Measurements from ENCODE around the gene LDLRAD4.

The LDLRAD4 gene

DNA sequence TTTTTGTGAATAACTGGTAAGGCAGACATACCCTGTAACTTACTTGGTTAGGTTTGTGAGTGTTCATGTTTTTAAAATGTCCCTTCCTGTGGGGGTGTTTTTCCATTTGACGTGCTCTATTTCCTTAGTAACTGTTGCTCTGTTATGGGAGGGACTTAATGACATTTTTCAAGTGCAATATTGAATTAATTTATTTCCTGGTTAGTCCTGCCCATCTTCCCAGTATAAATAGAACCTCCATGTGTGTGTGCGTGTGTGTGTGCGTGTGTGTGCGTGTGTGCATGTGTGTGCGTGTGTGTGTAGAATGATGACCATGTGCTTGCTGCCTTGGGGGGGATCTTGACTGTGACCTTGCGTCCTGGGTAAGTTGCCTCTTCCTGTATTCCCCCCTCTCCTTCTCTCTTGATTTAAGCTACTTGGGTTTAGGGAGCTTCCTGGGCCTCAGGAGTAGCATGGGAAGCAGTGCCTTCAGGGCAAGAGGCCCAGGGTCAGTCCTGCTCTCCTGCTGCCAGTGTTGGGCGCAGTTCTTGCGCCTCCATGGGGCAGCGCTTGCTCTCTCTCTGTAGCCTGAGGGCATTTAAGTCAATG lies 163.9 kb downstream of the LDLRAD4 start:
- H3K4me3 ChIP-seq (ENCODE audit: low read length) = peak overlapping the region; percentile 27
- no peak for DNase-seq (ENCODE audit: low read depth)
- TF ChIP-seq, protein P1, sequence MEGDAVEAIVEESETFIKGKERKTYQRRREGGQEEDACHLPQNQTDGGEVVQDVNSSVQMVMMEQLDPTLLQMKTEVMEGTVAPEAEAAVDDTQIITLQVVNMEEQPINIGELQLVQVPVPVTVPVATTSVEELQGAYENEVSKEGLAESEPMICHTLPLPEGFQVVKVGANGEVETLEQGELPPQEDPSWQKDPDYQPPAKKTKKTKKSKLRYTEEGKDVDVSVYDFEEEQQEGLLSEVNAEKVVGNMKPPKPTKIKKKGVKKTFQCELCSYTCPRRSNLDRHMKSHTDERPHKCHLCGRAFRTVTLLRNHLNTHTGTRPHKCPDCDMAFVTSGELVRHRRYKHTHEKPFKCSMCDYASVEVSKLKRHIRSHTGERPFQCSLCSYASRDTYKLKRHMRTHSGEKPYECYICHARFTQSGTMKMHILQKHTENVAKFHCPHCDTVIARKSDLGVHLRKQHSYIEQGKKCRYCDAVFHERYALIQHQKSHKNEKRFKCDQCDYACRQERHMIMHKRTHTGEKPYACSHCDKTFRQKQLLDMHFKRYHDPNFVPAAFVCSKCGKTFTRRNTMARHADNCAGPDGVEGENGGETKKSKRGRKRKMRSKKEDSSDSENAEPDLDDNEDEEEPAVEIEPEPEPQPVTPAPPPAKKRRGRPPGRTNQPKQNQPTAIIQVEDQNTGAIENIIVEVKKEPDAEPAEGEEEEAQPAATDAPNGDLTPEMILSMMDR (conservative IDR thresholded peaks at IDR 0.05; ENCODE audit: low read depth, low read length) = no peak

DNA sequence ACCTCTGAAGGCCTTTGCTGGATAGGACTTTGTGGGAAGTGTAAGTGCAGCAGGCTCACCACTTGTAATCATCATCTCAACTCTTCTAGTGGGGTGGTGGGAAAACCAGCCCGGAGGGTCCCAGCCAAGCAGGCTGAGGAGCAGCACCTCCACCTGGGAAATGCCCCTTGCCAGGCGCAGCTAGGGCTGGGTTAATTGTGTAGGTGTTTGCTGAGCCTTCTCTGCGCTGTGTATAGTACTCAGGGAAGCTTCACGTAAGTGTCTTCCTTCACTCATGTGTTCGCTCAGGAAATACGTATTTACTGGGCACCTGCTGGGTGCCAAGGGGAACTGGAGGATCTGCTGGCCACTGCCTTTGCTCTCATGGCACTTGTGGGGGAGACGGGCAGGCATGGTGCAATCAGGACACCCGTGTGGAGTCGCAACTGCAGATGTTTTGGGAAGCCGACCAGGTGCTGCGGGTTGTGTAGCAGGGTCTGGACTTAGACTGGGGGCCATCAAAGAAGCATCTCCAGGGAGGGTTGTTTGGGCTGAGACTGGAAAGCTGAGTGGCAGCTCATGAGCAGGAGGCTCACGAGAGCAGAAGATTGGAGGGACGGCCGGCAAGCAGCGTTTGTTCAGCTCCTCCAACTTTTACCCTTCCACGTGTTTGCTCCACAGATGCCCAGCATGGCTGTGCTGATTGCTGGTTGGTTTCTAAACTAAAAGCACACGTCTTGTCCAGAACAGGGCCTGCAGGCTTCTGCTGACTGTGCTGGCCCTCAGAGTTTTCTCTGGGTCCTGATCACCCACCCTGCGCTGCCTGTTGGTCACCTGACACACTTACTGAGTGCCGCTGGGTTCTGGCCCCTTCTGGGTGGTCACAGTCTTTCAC lies 164.6 kb downstream of the LDLRAD4 start:
- DNase-seq (ENCODE audit: low read depth) = no peak
- no peak overlapping the region for H3K4me3 ChIP-seq (ENCODE audit: low read length)
- TF ChIP-seq, protein P1 (conservative IDR thresholded peaks at IDR 0.05; ENCODE audit: low read depth, low read length) = no peak

- TF ChIP-seq, protein P1 (conservative IDR thresholded peaks at IDR 0.05; ENCODE audit: low read depth, low read length) = no peak
- H3K4me3 ChIP-seq (ENCODE audit: low read length) = no peak overlapping the region
- DNase-seq (ENCODE audit: low read depth) = no peak
Measured at GRCh38 chr18:13386891-13387801, 168.6 kb downstream of the LDLRAD4 start.

DNA sequence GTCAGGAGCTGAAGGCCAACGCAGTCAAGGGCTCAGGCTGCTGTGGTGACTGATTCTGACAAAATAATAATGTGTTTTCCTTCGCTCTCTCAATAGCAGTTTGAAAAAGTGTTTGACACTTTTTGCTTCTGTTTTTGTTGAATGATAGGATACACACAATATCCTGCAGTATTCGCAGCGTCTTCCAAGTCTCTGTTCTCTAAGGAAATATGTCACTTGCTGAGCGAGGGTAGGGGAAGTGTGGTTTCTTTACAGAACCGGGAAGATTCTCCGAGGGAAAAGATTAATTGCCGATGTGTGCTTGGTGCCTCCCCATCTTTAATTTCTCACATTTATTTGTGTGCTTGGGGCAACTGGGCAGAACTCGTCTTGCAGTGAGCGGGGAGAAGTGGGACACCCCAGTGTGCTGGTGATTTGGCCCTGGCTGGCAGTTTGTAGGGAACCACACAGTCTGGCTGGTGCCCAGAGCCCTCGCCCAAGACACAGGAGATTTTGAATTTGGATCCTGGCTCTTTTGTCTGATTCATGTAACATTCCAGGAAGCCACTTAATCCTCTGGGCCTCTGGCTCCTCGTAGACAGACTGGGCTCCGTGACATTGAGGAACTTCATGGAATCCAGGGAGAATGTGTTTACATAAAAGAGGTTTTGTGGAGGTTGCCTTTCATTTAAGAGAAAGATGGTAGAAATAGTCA lies 169.4 kb downstream of the LDLRAD4 start:
- H3K4me3 ChIP-seq (ENCODE audit: low read length) = no peak overlapping the region
- DNase-seq (ENCODE audit: low read depth) = no peak
- TF ChIP-seq, protein P1 (conservative IDR thresholded peaks at IDR 0.05; ENCODE audit: low read depth, low read length) = no peak

- TF ChIP-seq, protein P1 (conservative IDR thresholded peaks at IDR 0.05; ENCODE audit: low read depth, low read length) = no peak
- DNase-seq (ENCODE audit: low read depth) = no peak
- no peak overlapping the region for H3K4me3 ChIP-seq (ENCODE audit: low read length)
Measured at GRCh38 chr18:13388586-13389490, 170.3 kb downstream of the LDLRAD4 start.

Data from retinal pigment epithelial cell (primary cell).